K562 (cell line): ENCODE data around the gene FSTL1. TPM values are rescaled to one million over a fixed set of nuclear protein-coding genes. Genes with fewer than 3 reads are reported as not detected.

Experiments
- BDP1 ChIP-seq: IDR thresholded peaks from 3 replicates; pipeline ENCODE4 v1.6.1; 2011; ENCODE audit not compliant: insufficient read length, insufficient read depth
- KDM1A ChIP-seq, 2 experiments: fragments of 450-650 bp; IDR thresholded peaks; 2 replicates each; pipeline ENCODE4 v1.6.1; 2016; ENCODE audit warnings: mild to moderate bottlenecking in 2 of 2
- MTA1 ChIP-seq: fragments of 450-650 bp; IDR thresholded peaks from 2 replicates; pipeline ENCODE4 v1.6.1; 2017; ENCODE audit warnings: borderline replicate concordance
- MYC ChIP-seq, 2 experiments: fragments of 250-450 bp in 1 of 2; sonication (Bioruptor Pico) in 1 of 2; IDR thresholded peaks; 2 replicates each; pipeline versions ENCODE4 v1.5.1 to v1.6.1; 2012 to 2021; ENCODE audit warnings: low read depth in 2 of 2, borderline replicate concordance in 1 of 2, improper control_type of control experiment in 1 of 2, low read length in 1 of 2, mild to moderate bottlenecking in 1 of 2, moderate library complexity in 1 of 2
- NCOR1 ChIP-seq: fragments of 450-650 bp; IDR thresholded peaks from 2 replicates; pipeline ENCODE4 v1.6.1; 2016; ENCODE audit warnings: mild to moderate bottlenecking, moderate library complexity
- ZNF239 ChIP-seq: fragments of 250-450 bp; sonication (Bioruptor Pico); IDR thresholded peaks from 2 replicates; pipeline ENCODE4 v1.4.0; 2020; ENCODE audit warnings: mild to moderate bottlenecking
- polyA plus RNA-seq, 8 experiments: library from polyadenylated mRNA; depleted of rRNA in 4 of 8; stranded (reverse) in 5 of 8; unstranded in 3 of 8; fragments of >200 nt; fragmentation: Nextera tagmentation in 2 of 8; fragmentation: Illumina TruSeq in 1 of 8; extraction: Ambion mirVana in 2 of 8; extraction: Trizol in 1 of 8; gene quantifications; 2 replicates each; pipeline versions ENCODE4 v1.2.1 to v1.2.3, GENCODE V29; 2011 to 2014; ENCODE audit warnings: inconsistent platforms in 1 of 8, missing spikeins in 1 of 8
- total RNA-seq, 7 experiments: library from RNA; depleted of rRNA in 6 of 7; stranded (reverse); fragments of >200 nt in 6 of 7; fragmentation: Illumina TruSeq in 2 of 7; extraction: Trizol in 2 of 7; gene quantifications; 2 replicates each; pipeline versions ENCODE4 v1.2.1 to v1.2.3, GENCODE V29; 2011 to 2021; ENCODE audit warnings: low replicate concordance in 1 of 7
- TF ChIP-seq, protein P1 (sequence below), 2 experiments: fragments of 450-650 bp; IDR thresholded peaks; 2 replicates each; pipeline ENCODE4 v1.6.1; 2016; ENCODE audit warnings: mild to moderate bottlenecking in 2 of 2, borderline replicate concordance in 1 of 2, low read depth in 1 of 2, moderate library complexity in 1 of 2
- TF ChIP-seq, protein P2 (sequence below): fragments of 450-650 bp; IDR thresholded peaks from 2 replicates; pipeline ENCODE4 v1.6.1; 2016; ENCODE audit warnings: mild to moderate bottlenecking
- TF ChIP-seq, protein P3 (sequence below): fragments of 250-450 bp; sonication (Bioruptor Pico); IDR thresholded peaks from 2 replicates; pipeline ENCODE4 v1.5.0; 2021; ENCODE audit warnings: mild to moderate bottlenecking, moderate library complexity
- TF ChIP-seq, protein P4 (sequence below): IDR thresholded peaks from 2 replicates; pipeline ENCODE4 v1.6.1; 2016; ENCODE audit warnings: missing genetic modification characterization, missing compliant biosample characterization

FSTL1 gene
- total and polyA plus RNA-seq, 9 of the 15 experiments (the other 6 are each of a cell fraction or from before 2014, with no cell fraction given) = 0.01 to 0.58 (median 0.08) TPM; not detected in 2

DNA sequence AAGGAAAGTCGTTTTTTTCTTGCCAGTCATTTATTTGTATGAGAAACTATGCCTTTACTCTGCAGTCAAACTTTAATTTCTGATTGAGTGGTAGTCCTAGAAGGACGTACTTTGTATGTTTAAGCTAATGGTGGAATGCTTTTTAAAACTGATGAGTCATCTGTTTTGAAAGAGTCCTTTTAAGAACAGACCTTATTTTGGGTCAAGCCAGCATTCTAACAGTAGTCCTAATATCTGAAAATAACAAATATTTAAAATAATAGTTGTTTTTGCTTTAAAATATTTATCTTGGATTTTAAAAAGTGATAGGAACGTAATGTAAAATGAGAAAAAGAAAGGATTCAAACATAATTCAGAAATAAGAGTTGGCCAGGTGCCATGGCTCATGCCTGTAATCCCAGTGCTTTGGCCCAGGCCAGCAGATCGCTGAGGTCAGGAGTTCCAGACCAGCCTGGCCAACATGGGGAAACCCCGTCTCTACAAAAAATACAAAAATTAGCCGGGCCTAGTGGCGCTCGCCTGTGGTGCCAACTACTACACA, 100.3 kb downstream of the FSTL1 start (continued):
- TF ChIP-seq, protein P1, sequence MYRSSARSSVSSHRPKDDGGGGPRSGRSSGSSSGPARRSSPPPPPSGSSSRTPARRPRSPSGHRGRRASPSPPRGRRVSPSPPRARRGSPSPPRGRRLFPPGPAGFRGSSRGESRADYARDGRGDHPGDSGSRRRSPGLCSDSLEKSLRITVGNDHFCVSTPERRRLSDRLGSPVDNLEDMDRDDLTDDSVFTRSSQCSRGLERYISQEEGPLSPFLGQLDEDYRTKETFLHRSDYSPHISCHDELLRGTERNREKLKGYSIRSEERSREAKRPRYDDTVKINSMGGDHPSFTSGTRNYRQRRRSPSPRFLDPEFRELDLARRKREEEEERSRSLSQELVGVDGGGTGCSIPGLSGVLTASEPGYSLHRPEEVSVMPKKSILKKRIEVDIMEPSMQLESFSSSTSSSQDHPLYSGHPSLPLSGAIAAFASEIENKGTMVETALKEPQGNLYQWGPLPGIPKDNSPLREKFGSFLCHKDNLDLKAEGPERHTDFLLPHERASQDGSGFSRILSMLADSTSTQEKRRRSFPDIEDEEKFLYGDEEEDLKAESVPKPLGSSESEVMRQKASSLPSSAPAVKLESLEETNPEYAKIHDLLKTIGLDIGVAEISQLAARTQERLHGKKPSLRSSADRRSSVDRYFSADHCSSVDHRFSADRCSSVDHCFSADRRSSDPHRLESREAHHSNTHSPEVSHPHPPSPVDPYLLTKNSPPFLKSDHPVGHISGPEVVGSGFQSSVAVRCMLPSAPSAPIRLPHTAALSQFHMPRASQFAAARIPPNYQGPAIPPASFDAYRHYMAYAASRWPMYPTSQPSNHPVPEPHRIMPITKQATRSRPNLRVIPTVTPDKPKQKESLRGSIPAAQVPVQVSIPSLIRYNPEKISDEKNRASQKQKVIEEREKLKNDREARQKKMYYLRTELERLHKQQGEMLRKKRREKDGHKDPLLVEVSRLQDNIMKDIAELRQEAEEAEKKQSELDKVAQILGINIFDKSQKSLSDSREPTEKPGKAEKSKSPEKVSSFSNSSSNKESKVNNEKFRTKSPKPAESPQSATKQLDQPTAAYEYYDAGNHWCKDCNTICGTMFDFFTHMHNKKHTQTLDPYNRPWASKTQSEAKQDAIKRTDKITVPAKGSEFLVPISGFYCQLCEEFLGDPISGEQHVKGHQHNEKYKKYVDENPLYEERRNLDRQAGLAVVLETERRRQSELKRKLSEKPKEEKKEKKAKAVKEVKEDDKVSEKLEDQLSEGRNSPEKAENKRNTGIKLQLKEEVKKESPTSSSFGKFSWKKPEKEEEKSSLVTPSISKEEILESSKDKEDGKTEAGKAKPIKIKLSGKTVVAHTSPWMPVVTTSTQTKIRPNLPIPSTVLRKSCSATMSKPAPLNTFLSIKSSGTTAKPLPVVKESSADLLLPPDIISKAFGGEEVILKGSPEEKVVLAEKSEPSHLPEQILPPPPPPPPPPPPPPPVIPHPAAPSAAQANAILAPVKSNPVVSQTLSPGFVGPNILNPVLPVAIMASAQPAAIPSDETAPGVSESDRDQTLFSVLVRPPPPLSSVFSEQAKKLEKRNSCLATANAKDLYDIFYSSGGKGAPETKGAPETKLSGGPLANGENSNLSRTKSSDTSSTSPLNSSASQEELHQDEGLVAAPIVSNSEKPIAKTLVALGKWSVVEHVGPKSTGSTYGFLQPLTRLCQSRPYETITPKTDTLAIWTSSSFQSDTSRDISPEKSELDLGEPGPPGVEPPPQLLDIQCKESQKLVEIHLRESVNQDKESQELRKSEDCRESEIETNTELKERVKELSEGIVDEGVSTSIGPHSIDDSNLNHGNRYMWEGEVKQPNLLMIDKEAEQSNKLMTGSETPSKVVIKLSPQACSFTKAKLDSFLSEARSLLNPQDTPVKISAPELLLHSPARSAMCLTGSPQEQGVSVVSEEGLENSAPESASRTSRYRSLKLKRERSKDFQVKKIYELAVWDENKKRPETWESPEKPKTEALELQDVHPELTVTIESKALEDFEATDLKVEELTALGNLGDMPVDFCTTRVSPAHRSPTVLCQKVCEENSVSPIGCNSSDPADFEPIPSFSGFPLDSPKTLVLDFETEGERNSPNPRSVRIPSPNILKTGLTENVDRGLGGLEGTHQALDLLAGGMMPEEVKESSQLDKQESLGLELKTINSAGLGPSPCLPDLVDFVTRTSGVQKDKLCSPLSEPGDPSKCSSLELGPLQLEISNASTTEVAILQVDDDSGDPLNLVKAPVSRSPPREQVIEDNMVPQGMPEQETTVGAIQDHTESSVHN (IDR thresholded peaks at IDR 0.05; ENCODE audit: borderline replicate concordance in 1 of 2, low read depth in 1 of 2) = no peak
- TF ChIP-seq, protein P2, sequence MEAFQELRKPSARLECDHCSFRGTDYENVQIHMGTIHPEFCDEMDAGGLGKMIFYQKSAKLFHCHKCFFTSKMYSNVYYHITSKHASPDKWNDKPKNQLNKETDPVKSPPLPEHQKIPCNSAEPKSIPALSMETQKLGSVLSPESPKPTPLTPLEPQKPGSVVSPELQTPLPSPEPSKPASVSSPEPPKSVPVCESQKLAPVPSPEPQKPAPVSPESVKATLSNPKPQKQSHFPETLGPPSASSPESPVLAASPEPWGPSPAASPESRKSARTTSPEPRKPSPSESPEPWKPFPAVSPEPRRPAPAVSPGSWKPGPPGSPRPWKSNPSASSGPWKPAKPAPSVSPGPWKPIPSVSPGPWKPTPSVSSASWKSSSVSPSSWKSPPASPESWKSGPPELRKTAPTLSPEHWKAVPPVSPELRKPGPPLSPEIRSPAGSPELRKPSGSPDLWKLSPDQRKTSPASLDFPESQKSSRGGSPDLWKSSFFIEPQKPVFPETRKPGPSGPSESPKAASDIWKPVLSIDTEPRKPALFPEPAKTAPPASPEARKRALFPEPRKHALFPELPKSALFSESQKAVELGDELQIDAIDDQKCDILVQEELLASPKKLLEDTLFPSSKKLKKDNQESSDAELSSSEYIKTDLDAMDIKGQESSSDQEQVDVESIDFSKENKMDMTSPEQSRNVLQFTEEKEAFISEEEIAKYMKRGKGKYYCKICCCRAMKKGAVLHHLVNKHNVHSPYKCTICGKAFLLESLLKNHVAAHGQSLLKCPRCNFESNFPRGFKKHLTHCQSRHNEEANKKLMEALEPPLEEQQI = no peak
- TF ChIP-seq, protein P3, sequence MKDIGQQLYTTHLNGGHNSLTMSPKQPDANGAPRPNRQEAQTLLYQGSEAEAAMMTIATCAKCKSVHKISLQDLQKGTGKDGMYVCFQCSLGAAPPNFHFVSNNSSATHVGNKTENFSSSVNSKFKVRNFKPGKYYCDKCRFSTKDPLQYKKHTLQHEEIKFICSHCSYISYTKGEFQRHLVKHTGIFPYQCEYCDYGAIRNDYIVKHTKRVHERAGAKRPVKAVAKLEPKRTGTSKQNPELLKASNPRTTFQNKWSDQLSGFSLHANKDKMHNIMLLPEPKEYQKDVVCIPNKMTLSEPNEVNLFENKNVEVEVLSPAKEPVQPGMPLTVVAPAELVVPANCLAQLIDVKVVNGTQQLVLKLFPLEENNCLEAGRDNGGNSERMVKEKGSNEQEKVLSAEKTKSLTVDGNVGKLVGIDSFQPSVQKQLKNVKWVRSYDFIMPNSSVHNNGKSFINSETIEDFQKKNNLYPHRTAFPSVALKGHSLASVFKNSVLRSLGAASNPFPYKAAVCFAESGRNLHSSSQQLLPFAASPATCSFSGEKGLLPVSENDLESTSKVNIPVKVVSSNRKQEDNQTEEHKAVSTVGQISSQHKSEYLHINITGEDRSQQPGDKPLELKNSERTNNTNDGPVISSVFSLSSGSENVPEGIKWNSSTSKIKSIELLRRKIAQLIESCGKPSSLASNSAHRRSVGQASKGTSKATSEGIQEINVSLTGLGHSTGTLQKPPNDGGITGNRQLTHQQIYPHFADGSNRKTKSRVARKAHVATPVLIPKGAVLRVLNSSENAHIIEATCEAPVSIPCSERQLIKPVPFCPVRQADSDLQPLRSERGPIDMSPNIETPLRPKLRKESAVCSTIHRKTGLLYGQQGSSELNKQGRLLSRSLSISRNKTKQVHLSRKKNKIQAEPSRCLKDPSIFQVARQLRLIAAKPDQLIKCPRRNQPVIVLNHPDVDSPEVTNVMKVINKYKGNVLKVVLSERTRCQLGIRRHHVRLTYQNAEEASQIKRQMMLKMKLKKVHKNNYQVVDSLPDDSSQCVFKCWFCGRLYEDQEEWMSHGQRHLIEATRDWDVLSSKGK (CRISPR knock-in tag) = no peak
- TF ChIP-seq MYC (IDR thresholded peaks at IDR 0.05; ENCODE audit: low read depth, low read length) (no peak), MYC (CRISPR knock-in tag; IDR thresholded peaks at IDR 0.05; ENCODE audit: borderline replicate concordance, low read depth) (no peak), NCOR1 (no peak), BDP1 (no peak), ZNF239 (CRISPR knock-in tag) (no peak), MTA1 (no peak), KDM1A (IDR thresholded peaks at IDR 0.05) (no peak)
- TF ChIP-seq, protein P4, sequence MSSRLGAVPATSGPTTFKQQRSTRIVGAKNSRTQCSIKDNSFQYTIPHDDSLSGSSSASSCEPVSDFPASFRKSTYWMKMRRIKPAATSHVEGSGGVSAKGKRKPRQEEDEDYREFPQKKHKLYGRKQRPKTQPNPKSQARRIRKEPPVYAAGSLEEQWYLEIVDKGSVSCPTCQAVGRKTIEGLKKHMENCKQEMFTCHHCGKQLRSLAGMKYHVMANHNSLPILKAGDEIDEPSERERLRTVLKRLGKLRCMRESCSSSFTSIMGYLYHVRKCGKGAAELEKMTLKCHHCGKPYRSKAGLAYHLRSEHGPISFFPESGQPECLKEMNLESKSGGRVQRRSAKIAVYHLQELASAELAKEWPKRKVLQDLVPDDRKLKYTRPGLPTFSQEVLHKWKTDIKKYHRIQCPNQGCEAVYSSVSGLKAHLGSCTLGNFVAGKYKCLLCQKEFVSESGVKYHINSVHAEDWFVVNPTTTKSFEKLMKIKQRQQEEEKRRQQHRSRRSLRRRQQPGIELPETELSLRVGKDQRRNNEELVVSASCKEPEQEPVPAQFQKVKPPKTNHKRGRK = no peak
